ENCODE data around the gene ADAMTS6. TPM values are rescaled to one million over a fixed set of nuclear protein-coding genes. Genes with fewer than 3 reads are reported as not detected.

The ADAMTS6 gene
- total and polyA plus RNA-seq, 2 donors (not counting 1 experiment from before 2014, with no cell fraction given): 3.6 to 12.3 TPM

DNA sequence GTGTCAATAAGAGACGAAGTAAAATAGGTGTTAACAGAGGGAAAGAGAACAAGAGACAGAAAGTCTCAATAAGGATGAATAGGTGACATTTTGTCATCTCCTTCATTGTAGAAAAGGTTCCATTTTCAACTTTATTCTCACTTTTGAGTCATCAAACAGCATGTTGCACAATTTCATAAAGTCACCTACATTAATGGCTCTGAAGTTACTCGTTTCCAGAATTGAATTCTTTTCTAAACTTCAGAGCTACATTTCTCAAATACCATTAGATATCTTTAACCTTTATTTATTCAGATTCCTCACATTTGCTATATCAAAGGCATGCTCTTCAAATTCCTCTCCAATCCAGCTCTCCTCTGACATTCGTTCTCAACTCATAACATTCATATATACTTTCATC, 13.1 kb downstream of the ADAMTS6 start:
- intact Hi-C loops (cut with micrococcal nuclease): no loop called here
- 92% methylated on average over 2 of the region's 3 CpGs for WGBS (ENCODE audit: insufficient coverage)

GRCh38 chr5:65462139-65462705, 19.5 kb downstream of the ADAMTS6 start:
- Histone ChIP-seq H3K9ac (ENCODE audit: low read length) (no peak overlapping the region), H3K4me1 (ENCODE audit: control insufficient read depth in 2 of 2, insufficient read depth in 2 of 2, low read length in 2 of 2) (no peaks in the 10 kb centered on the region), H3K4me2 (replicated peaks; ENCODE audit: low read depth, low read length, poor library complexity, severe bottlenecking) (no peak overlapping the region), H2AFZ (ENCODE audit: insufficient read depth, low read depth, low read length, poor library complexity, severe bottlenecking) (no peak overlapping the region), H3K4me3 (ENCODE audit: control extremely low read depth in 1 of 5, extremely low read depth in 1 of 5, insufficient read depth in 1 of 5, low read depth in 2 of 5, low read length in 4 of 5) (no peak overlapping the region), H3K79me2 (ENCODE audit: control insufficient read depth, insufficient read depth, low read length) (no peaks in the 10 kb centered on the region), H3K9me3 (ENCODE audit: control extremely low read depth in 1 of 3, control insufficient read depth in 2 of 3, insufficient read depth in 1 of 3, low read length in 2 of 3) (no peaks in the 10 kb centered on the region), H3K27me3 (replicated peaks in 1 of 4; ENCODE audit: control extremely low read depth in 1 of 4, control insufficient read depth in 3 of 4, insufficient read depth in 4 of 4, low read length in 3 of 4) (no peaks in the 10 kb centered on the region), H3K36me3 (replicated peaks in 1 of 2; ENCODE audit: control extremely low read depth in 1 of 2, control insufficient read depth in 1 of 2, extremely low read depth in 1 of 2, insufficient read depth in 2 of 2, low read length in 1 of 2) (no peaks in the 10 kb centered on the region), H4K20me1 (ENCODE audit: control insufficient read depth, insufficient read depth, low read length, poor library complexity, severe bottlenecking) (no peaks in the 10 kb centered on the region), H3K27ac (ENCODE audit: low read length in 2 of 2) (no peak overlapping the region)
- no peaks in the 10 kb centered on the region for H3K9me3 Mint-ChIP-seq (ENCODE audit: insufficient read depth)
- DNase-seq (no peak), ATAC-seq (ENCODE audit: low read depth) (no peak)
- ChIA-PET CTCF (interaction anchor here (1.8 kb wide), 1 partner anchor 21 kb away, joined by 4 read pairs; no protein-coding TSS in a partner anchor), POLR2A (no interaction called here)
- H3K4me1 Mint-ChIP-seq: no peaks in the 10 kb centered on the region
- H3K4me3 Mint-ChIP-seq: no peak overlapping the region
- intact Hi-C loops (cut with micrococcal nuclease): no loop called here
- no CpG with 5 or more reads among the region's 3 CpGs for WGBS (ENCODE audit: insufficient coverage)
- TF ChIP-seq EZH2 (IDR thresholded peaks at IDR 0.05; ENCODE audit: borderline replicate concordance, insufficient read depth, low read depth, low read length, poor library complexity, severe bottlenecking): no peak
- TF ChIP-seq, protein P1, sequence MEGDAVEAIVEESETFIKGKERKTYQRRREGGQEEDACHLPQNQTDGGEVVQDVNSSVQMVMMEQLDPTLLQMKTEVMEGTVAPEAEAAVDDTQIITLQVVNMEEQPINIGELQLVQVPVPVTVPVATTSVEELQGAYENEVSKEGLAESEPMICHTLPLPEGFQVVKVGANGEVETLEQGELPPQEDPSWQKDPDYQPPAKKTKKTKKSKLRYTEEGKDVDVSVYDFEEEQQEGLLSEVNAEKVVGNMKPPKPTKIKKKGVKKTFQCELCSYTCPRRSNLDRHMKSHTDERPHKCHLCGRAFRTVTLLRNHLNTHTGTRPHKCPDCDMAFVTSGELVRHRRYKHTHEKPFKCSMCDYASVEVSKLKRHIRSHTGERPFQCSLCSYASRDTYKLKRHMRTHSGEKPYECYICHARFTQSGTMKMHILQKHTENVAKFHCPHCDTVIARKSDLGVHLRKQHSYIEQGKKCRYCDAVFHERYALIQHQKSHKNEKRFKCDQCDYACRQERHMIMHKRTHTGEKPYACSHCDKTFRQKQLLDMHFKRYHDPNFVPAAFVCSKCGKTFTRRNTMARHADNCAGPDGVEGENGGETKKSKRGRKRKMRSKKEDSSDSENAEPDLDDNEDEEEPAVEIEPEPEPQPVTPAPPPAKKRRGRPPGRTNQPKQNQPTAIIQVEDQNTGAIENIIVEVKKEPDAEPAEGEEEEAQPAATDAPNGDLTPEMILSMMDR (IDR thresholded peaks at IDR 0.05): no peak
- no peak overlapping the region for H3K27ac Mint-ChIP-seq
- no peaks in the 10 kb centered on the region for H3K27me3 Mint-ChIP-seq

More for the DNA sequence above, 13.1 kb downstream of the ADAMTS6 start:
- Histone ChIP-seq H3K4me3 (ENCODE audit: control extremely low read depth in 1 of 5, extremely low read depth in 1 of 5, insufficient read depth in 1 of 5, low read depth in 2 of 5, low read length in 4 of 5) (no peak overlapping the region), H3K27ac (ENCODE audit: low read length in 2 of 2) (no peak overlapping the region), H3K79me2 (ENCODE audit: control insufficient read depth, insufficient read depth, low read length) (no peaks in the 10 kb centered on the region), H3K9me3 (ENCODE audit: control extremely low read depth in 1 of 3, control insufficient read depth in 2 of 3, insufficient read depth in 1 of 3, low read length in 2 of 3) (no peaks in the 10 kb centered on the region), H3K4me1 (ENCODE audit: control insufficient read depth in 2 of 2, insufficient read depth in 2 of 2, low read length in 2 of 2) (no peaks in the 10 kb centered on the region), H4K20me1 (ENCODE audit: control insufficient read depth, insufficient read depth, low read length, poor library complexity, severe bottlenecking) (no peaks in the 10 kb centered on the region), H3K9ac (ENCODE audit: low read length) (no peak overlapping the region), H3K4me2 (replicated peaks; ENCODE audit: low read depth, low read length, poor library complexity, severe bottlenecking) (no peak overlapping the region), H3K27me3 (replicated peaks in 1 of 4; ENCODE audit: control extremely low read depth in 1 of 4, control insufficient read depth in 3 of 4, insufficient read depth in 4 of 4, low read length in 3 of 4) (no peaks in the 10 kb centered on the region), H2AFZ (ENCODE audit: insufficient read depth, low read depth, low read length, poor library complexity, severe bottlenecking) (no peak overlapping the region), H3K36me3 (replicated peaks in 1 of 2; ENCODE audit: control extremely low read depth in 1 of 2, control insufficient read depth in 1 of 2, extremely low read depth in 1 of 2, insufficient read depth in 2 of 2, low read length in 1 of 2) (no peaks in the 10 kb centered on the region)
- DNase-seq (no peak), ATAC-seq (ENCODE audit: low read depth) (no peak)
- ChIA-PET POLR2A (no interaction called here), CTCF (interaction anchor here (0.6 kb wide), 1 partner anchor 286 kb away, joined by 5 read pairs; no protein-coding TSS in a partner anchor)
- Mint-ChIP-seq H3K4me3 (no peak overlapping the region), H3K27me3 (no peaks in the 10 kb centered on the region), H3K4me1 (no peaks in the 10 kb centered on the region), H3K9me3 (ENCODE audit: insufficient read depth) (no peaks in the 10 kb centered on the region), H3K27ac (no peak overlapping the region)
- TF ChIP-seq, protein P1 (IDR thresholded peaks at IDR 0.05): no peak
- TF ChIP-seq EZH2 (IDR thresholded peaks at IDR 0.05; ENCODE audit: borderline replicate concordance, insufficient read depth, low read depth, low read length, poor library complexity, severe bottlenecking): no peak
